GM06990 (cell line): ENCODE results near the gene RBM20.

Source experiments
- DNase-seq: peaks from one replicate; pipeline ENCODE4 v3.0.0-alpha.2; 2011; ENCODE audit not compliant: insufficient read length; ENCODE audit errors: extremely low read depth
- H3K27me3 ChIP-seq: replicated peaks from 2 replicates; pipeline ENCODE4 v1.6.0; 2011; ENCODE audit warnings: low read length; ENCODE audit not compliant: control insufficient read depth, insufficient read depth
- H3K36me3 ChIP-seq: 2 replicates; pipeline ENCODE4 v1.5.1; 2011; ENCODE audit warnings: low read length; ENCODE audit not compliant: control insufficient read depth, insufficient read depth
- H3K4me3 ChIP-seq: replicated peaks from 2 replicates; pipeline ENCODE4 v1.5.1; 2011; ENCODE audit warnings: low read depth, mild to moderate bottlenecking, control low read depth, low read length
- TF ChIP-seq, protein P1 (sequence below): IDR thresholded peaks from 2 replicates; pipeline ENCODE4 v1.5.1; 2011; ENCODE audit warnings: low read length, control low read depth, mild to moderate bottlenecking, inconsistent platforms; ENCODE audit not compliant: insufficient read depth, poor library complexity, severe bottlenecking

RBM20 gene

DNA sequence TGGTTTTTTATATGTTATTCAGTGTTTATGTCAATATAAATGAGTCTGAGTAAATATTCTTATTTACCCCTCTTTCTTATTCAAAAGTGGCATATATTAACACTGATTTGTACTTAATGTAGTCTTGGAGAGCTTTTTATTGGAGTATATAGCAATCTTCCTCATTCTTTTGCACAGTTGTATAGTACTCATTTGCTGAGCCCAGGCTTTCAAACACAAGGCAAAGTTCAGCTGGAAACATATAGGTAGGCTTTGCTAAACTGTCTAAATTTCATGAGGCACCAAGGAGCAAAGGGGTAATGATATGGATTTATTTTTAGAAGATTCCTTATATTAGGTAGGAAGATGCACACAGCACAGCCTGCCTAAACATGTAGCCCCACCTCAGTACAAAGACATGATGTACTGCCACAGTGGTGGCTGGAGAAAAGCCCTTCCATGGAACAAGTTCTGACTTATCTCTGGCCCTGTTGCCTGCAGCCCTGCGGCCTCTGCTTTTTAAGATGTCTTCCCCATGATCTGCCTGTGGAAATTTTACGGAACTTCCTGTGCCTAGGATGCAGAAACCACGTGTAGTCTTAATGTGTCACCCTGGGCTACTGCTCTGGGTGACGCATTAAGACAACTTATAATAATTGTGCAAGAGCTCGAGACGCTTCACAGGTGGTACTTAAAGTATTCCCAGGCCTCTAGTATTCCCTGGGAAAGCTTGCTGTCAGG is 218.0 kb downstream of the RBM20 start:
- no peaks in the 10 kb centered on the region for H3K27me3 ChIP-seq
- DNase-seq = no peak
- H3K4me3 ChIP-seq = no peak overlapping the region
- H3K36me3 ChIP-seq = no peaks in the 10 kb centered on the region
- TF ChIP-seq, protein P1, sequence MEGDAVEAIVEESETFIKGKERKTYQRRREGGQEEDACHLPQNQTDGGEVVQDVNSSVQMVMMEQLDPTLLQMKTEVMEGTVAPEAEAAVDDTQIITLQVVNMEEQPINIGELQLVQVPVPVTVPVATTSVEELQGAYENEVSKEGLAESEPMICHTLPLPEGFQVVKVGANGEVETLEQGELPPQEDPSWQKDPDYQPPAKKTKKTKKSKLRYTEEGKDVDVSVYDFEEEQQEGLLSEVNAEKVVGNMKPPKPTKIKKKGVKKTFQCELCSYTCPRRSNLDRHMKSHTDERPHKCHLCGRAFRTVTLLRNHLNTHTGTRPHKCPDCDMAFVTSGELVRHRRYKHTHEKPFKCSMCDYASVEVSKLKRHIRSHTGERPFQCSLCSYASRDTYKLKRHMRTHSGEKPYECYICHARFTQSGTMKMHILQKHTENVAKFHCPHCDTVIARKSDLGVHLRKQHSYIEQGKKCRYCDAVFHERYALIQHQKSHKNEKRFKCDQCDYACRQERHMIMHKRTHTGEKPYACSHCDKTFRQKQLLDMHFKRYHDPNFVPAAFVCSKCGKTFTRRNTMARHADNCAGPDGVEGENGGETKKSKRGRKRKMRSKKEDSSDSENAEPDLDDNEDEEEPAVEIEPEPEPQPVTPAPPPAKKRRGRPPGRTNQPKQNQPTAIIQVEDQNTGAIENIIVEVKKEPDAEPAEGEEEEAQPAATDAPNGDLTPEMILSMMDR = no peak

DNA sequence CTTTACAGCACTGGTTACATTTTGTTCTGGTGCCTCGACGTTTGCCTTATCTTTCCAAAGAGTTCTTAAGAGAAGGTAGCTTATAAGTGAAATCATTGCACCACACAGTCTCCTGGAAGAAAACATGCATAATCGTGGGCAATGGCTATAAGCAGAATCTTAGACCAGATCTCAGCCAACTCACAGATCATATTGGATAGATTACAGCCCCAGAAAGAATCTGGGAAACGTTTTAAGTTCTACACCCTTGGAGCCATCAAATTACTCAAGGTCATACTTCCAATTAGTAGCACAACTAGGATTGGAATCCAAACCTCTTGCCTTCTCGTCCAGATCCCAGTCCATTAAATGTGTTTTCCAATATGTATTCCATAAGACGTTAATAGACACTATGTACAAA is 218.8 kb downstream of the RBM20 start:
- no peak for DNase-seq
- TF ChIP-seq, protein P1 = no peak
- H3K27me3 ChIP-seq = no peaks in the 10 kb centered on the region
- H3K4me3 ChIP-seq = no peak overlapping the region
- no peaks in the 10 kb centered on the region for H3K36me3 ChIP-seq

DNA sequence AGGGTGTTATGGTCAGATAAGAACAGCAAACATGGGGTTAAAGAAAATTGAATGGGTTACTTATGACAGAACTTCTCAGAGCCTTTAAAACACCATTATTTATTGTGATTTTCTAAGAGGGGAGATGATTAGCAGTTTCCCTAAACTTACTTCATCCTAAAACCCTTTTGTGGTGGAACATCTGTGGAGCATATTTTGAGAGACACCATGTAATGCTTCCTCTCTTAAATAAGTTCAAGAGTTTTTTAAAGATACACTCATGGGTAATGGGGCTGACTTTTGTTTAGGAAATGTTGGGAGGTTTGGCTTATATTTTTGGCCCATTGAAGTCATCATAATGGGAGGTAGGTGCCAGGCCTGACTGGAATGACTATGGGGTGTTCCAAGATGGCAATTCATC is 219.2 kb downstream of the RBM20 start:
- no peak for DNase-seq
- Histone ChIP-seq H3K27me3 (no peaks in the 10 kb centered on the region), H3K4me3 (no peak overlapping the region), H3K36me3 (no peaks in the 10 kb centered on the region)
- TF ChIP-seq, protein P1 = no peak

DNA sequence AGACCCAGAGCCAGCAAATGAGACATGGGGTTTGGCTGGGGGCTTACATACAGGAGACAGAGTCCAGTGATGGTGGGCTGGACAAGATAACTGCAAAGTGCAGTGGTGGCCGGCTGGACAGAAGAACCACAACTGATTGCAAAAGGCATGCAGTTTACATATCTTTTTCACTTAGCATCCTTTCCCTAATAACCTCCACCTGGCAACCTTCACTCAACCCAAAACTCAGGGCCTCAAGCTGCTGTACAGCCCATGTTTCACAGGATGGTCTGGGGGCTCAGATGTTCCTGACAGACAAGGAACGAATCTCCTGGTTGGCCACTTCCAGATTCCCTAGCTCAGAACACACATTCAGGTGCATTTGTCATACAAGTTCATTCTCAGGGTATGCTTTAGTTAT is 219.8 kb downstream of the RBM20 start:
- no peak for DNase-seq
- no peaks in the 10 kb centered on the region for H3K27me3 ChIP-seq
- H3K36me3 ChIP-seq = no peaks in the 10 kb centered on the region
- no peak overlapping the region for H3K4me3 ChIP-seq
- TF ChIP-seq, protein P1 = no peak

DNA sequence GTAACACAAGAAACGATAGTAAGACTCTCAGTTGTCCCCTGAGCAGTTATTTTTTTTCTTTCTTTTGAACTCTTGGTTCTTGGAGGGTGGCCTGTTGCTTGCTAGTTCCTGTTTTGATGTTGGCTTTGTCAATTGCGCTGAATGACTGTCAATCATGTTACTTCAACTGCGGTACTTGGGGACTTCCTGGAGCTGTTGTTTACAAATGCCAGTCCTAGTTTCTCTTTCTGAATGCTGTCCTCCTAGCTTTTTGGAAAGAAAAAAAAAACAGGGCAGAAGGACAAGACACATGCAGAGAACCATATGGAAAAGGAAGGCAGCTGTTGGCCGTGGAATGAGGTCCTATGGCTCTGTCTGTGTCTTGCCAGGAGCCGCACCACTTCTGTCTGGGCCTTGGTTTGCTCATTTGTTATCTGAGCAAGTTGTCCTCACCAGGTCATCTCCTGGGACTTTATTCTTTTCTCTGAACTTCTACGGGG is 220.6 kb downstream of the RBM20 start:
- Histone ChIP-seq H3K4me3 (peak overlapping the region; percentile 52), H3K27me3 (no peaks in the 10 kb centered on the region), H3K36me3 (no peaks in the 10 kb centered on the region)
- TF ChIP-seq, protein P1 = no peak
- peak; percentile 67 for DNase-seq
